Sigmoid colon (tissue), 4 donors: ENCODE measurements around the gene GRID1.

Experiments used
- CTCF ChIP-seq, 4 experiments: fragments of 450-650 bp in 3 of 4; fragments of 200-600 bp in 1 of 4; IDR thresholded peaks; one replicate each; pipeline ENCODE4 v1.5.1; 2016 to 2019; ENCODE audit warnings: antibody characterized with exemption in 4 of 4, mild to moderate bottlenecking in 3 of 4, moderate library complexity in 2 of 4
- POLR2AphosphoS5 ChIP-seq, 4 donors: sonication (generic); formaldehyde crosslinking; IDR thresholded peaks; one replicate each; pipeline ENCODE4 v1.6.1; 2017; ENCODE audit warnings: antibody characterized with exemption in 4 of 4

GRCh38 chr10:85888004-85888403, 478.6 kb downstream of the GRID1 start:
- TF ChIP-seq CTCF (IDR thresholded peaks at IDR 0.05), result no peak
- no peak for TF ChIP-seq POLR2AphosphoS5 (IDR thresholded peaks at IDR 0.05)
